ENCODE measurements around the gene LRRN4CL.

DNA sequence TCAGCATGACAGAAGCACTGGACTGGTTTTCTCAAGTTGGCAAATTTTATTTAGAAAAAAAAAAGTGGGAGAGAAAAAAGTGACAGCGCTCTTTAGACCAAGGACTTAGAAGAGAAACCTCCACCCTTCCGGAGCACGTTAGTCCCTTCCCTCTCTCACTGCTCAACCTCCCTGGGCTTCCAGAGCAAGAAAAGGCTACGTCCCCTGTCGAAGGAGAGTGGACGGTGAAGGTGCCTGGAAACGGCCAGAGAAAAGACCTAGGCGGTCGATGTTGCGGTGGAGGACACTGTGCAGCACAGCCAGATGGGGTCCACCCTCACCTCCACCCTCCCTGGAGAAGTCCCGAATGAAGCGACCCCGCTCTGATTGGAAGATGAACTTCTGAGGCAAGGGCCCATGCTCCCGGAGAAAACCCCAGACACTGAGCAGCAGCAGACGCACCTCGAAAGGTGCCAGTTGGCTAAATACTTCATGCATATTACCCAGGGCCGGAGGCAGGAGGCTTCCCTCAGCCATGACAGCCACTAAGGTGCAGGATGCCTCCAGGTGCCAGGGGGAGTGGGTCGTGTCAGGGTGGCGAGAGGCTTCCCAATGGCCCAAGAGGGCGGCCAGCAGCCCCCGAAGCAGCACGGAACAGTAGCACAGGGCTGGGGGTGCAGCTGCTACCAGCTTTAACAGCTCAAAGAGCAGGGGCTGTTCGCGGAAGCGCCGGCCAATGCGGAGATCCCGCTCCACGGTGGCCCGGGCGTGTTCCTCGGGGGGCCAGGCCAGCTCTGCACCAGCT, 42.3 kb downstream of the LRRN4CL start:
- TF ChIP-seq, protein P1, sequence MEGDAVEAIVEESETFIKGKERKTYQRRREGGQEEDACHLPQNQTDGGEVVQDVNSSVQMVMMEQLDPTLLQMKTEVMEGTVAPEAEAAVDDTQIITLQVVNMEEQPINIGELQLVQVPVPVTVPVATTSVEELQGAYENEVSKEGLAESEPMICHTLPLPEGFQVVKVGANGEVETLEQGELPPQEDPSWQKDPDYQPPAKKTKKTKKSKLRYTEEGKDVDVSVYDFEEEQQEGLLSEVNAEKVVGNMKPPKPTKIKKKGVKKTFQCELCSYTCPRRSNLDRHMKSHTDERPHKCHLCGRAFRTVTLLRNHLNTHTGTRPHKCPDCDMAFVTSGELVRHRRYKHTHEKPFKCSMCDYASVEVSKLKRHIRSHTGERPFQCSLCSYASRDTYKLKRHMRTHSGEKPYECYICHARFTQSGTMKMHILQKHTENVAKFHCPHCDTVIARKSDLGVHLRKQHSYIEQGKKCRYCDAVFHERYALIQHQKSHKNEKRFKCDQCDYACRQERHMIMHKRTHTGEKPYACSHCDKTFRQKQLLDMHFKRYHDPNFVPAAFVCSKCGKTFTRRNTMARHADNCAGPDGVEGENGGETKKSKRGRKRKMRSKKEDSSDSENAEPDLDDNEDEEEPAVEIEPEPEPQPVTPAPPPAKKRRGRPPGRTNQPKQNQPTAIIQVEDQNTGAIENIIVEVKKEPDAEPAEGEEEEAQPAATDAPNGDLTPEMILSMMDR (IDR thresholded peaks at IDR 0.05): no peak
- TF ChIP-seq POLR2A (IDR thresholded peaks at IDR 0.05): no peak

All from body of pancreas (tissue), 4 donors.